ACC112 (cell line): ENCODE measurements around the gene TYMP.
"Not testable (repeated sequence)": the region's sequence is repeated elsewhere in the genome, so short reads cannot be mapped to it uniquely, and the experiment has no call there.

ENCODE experiments used
- H2AFZ ChIP-seq: fragments of 200-600 bp; sonication (generic); one replicate; pipeline ENCODE4 v1.6.0; 2017; ENCODE audit warnings: antibody characterized with exemption, low read length; ENCODE audit not compliant: unreplicated experiment
- H3K27ac ChIP-seq: fragments of 200-600 bp; sonication (generic); 2 replicates; pipeline ENCODE4 v1.5.1; 2014; ENCODE audit warnings: low read depth, mild to moderate bottlenecking, antibody characterized with exemption, low read length, moderate library complexity
- H3K27me3 ChIP-seq: fragments of 200-600 bp; sonication (generic); 2 replicates; pipeline ENCODE4 v1.6.1; 2014; ENCODE audit warnings: mild to moderate bottlenecking, antibody characterized with exemption, low read length, moderate library complexity, mixed read lengths; ENCODE audit not compliant: insufficient read depth
- H3K36me3 ChIP-seq: fragments of 200-600 bp; sonication (generic); 2 replicates; pipeline ENCODE4 v1.6.1; 2016; ENCODE audit warnings: mild to moderate bottlenecking, antibody characterized with exemption, low read length, moderate library complexity, mixed read lengths; ENCODE audit not compliant: insufficient read depth
- H3K4me1 ChIP-seq: fragments of 200-600 bp; sonication (generic); one replicate; pipeline ENCODE4 v1.6.1; 2016; ENCODE audit warnings: low read length, mixed read lengths; ENCODE audit not compliant: insufficient read depth, unreplicated experiment, control insufficient read depth
- H3K4me3 ChIP-seq: fragments of 200-600 bp; sonication (generic); 2 replicates; pipeline ENCODE4 v1.5.1; 2014; ENCODE audit warnings: mild to moderate bottlenecking, low read depth, low read length
- H3K79me2 ChIP-seq: fragments of 200-600 bp; sonication (generic); one replicate; pipeline ENCODE4 v1.6.0; 2016; ENCODE audit warnings: low read length; ENCODE audit not compliant: control insufficient read depth, unreplicated experiment, insufficient read depth

TYMP gene

DNA sequence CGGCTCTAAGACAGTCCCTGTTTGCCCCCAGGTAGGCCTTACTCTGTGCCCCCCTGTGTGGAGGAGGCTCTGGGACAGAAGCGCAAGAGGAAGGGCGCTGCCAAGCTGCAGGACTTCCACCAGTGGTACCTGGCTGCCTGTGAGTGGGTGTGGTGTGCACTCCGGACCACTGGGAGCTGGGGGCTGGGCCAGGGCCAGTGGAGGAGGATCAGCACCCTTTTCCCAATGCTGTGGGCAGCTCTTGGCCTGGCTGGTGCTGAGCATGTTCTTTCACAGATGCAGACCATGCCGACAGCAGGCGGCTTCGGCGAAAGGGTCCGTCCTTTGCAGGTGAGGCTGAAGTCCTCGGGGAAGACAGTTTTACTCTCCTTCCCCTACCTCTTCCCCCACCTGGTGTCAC lies 8.1 kb downstream of the TYMP start:
- Histone ChIP-seq H2AFZ (no peak overlapping the region), H3K4me1 (peaks cover 6% of the 10 kb centered on the region), H3K27ac (no peak overlapping the region), H3K27me3 (no peaks in the 10 kb centered on the region), H3K36me3 (no peaks in the 10 kb centered on the region), H3K4me3 (no peak overlapping the region), H3K79me2 (peaks cover 5% of the 10 kb centered on the region)

DNA sequence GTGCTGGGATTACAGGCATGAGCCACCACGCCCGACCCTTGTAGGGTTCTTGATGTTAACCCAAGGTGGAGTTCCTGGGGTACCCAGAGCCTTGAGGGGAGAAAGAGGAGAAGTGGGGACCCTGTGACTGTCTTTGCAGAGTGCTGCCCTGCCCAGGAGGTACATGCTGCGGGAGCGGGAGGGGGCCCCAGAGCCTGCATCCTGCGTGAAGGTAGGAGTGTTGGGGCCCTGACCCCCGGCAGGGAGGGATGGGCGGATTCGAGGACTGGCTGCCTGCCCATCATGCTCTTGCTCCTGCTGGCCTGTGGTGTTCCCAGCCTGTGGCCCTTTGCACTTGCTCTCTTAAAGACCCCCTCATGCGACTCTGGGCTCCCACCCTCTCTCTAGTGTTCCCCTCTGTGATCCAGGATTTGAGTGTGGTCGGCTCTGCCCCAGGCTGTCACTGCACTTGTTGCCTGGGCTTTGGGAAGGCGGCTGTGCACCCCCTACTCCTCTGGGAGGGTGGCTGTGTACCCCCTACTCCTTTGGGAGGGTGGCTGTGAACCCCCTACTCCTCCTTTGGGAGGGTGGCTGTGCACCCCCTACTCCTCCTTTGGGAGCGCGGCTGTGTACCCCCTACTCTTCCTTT lies 8.9 kb downstream of the TYMP start:
- Histone ChIP-seq H2AFZ (no peak overlapping the region), H3K4me1 (peaks cover 6% of the 10 kb centered on the region), H3K4me3 (no peak overlapping the region), H3K27ac (no peak overlapping the region), H3K79me2 (peaks cover 5% of the 10 kb centered on the region), H3K36me3 (no peaks in the 10 kb centered on the region), H3K27me3 (no peaks in the 10 kb centered on the region)

DNA sequence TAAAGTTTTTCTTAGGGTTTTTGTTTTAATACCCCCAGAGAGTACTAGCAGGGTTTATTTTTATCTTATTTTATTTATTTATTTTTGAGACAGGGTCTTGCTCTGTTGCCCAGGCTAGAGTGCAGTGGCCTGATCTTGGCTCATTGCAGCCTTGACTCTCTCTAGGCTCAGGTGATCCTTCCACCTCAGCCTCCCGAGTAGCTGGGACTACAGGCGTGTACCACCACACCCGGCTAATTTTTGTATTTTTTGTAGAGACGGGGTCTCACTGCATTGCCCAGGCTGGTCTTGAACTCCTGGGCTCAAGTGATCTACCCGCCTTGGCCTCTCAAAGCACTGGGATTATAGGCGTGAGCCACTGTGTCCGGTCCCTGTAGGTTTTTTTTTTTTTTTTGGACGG lies 9.6 kb downstream of the TYMP start:
- not testable (repeated sequence) for H3K4me3 ChIP-seq, H3K79me2 ChIP-seq, H2AFZ ChIP-seq, H3K27me3 ChIP-seq, H3K27ac ChIP-seq, H3K36me3 ChIP-seq, H3K4me1 ChIP-seq

DNA sequence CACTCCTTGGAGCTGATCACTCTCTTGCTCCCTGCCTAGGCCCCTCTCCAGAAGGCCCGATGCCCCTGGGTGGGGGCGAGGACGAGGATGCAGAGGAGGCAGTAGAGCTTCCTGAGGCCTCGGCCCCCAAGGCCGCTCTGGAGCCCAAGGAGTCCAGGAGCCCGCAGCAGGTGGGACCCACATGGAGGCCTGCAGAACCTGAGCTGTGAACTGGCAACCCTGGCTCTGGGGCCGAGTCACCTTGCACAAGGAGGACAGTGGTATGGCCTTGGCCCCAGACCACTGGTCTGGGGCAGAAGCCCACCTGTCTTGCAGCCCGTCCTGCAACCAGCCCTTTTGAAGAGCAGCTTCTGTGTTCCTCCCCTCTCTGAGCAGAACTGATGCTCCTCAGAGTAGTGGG lies 10.7 kb downstream of the TYMP start:
- Histone ChIP-seq H2AFZ (no peak overlapping the region), H3K27me3 (no peaks in the 10 kb centered on the region), H3K4me1 (peaks cover 2% of the 10 kb centered on the region), H3K4me3 (no peak overlapping the region), H3K27ac (no peak overlapping the region), H3K36me3 (no peaks in the 10 kb centered on the region), H3K79me2 (peaks cover 11% of the 10 kb centered on the region)

DNA sequence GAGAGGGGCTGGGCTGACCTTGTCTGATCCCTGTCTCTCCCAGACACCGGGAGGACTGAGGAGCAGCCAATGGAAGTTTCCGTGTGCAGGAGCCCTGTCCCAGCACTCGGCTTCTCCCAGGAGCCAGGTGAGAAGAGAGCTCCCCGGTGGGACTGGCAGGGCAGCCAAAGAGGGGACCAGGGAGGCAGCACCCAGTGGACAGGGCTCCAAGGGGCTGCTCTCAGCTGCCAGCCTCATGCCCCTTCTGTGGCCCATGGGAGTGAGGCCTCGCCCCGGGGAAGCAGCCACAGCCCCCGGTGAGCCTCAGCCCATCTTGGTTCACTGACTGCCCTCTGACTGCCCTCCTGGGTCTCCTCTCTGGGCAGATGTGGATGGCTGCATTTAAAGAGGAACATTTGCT lies 11.2 kb downstream of the TYMP start:
- no peaks in the 10 kb centered on the region for H3K4me1 ChIP-seq
- H3K36me3 ChIP-seq, result no peaks in the 10 kb centered on the region
- no peak overlapping the region for H3K4me3 ChIP-seq
- no peak overlapping the region for H2AFZ ChIP-seq
- H3K27me3 ChIP-seq, result no peaks in the 10 kb centered on the region
- H3K79me2 ChIP-seq, result peaks cover 14% of the 10 kb centered on the region
- H3K27ac ChIP-seq, result no peak overlapping the region

DNA sequence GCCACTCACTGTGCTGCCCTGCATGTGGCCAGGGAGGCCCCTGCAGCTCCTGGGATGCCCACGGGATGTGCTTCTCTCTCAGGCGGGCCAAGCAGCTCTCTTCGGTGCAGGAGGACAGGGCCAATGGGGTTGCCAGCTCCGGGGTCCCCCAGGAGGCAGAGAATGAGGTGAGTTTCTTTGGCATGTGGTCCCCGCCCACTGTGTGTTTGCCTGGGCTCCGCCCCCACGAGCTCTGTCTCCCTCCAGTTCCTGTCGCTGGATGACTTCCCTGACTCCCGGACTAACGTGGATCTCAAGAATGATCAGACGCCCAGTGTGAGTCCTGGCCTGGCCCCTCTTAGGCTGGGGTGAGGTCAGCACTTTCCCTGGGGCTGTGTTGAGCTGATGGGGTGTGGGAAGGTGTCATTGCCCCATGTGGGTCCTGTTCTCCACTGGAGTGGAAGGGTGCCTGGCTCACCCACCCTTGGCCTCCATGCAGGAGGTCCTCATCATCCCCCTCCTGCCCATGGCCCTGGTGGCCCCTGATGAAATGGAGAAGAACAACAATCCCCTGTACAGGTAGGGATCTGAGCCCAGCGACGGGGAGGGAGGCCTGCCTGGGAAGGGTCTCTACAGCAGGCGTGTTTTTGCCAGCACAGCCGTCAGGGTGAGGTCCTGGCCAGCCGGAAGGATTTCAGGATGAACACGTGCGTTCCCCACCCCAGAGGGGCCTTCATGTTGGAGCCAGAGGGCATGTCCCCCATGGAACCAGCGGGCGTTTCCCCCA lies 12.1 kb downstream of the TYMP start:
- Histone ChIP-seq H3K4me3 (no peak overlapping the region), H3K36me3 (no peaks in the 10 kb centered on the region), H3K27me3 (no peaks in the 10 kb centered on the region), H3K79me2 (peaks cover 19% of the 10 kb centered on the region), H3K27ac (no peak overlapping the region), H2AFZ (no peak overlapping the region), H3K4me1 (no peaks in the 10 kb centered on the region)

DNA sequence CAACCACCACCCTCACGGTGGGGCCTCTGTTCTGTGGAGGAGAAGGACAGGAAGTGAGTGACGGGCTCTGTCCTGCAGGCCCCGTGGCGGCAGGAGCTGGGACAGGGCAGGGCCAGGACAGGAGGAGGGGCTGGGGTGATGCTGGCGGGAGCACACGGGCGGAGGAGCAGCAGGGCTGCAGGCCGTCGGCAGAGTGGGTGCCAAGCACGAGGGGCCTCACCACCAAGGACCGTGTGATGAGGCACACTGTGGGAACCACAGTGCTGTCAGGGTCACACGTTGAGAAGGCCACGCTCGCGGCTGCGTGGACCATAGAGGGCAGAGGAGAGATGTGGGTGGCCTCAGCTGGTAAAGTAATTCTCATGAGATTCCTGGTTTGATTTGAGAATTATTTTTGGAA lies 12.9 kb downstream of the TYMP start:
- Histone ChIP-seq H2AFZ (no peak overlapping the region), H3K79me2 (peaks cover 19% of the 10 kb centered on the region), H3K36me3 (no peaks in the 10 kb centered on the region), H3K27ac (no peak overlapping the region), H3K4me3 (no peak overlapping the region), H3K4me1 (no peaks in the 10 kb centered on the region), H3K27me3 (no peaks in the 10 kb centered on the region)

DNA sequence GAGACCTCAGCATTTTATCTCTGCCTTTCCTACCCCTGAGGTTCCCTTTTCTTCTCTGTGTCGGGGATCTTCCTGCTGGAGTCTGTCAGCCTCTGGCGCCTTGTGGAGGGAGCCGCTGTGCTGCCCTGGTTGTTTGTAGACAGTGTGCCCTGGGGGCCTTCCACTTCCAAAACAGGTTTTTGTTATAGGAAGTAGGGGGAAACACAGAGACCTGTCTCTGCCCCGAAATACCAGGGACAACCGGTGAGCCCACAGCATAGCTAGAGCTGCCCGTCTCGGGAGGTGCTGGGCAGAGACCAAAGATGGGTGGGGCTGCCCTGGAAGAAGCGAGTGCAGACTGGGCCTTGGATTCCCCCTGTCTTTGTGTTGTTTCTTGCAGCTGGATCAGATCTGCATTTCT lies 13.7 kb downstream of the TYMP start:
- Histone ChIP-seq H3K27me3 (no peaks in the 10 kb centered on the region), H3K36me3 (no peaks in the 10 kb centered on the region), H3K27ac (no peak overlapping the region), H2AFZ (no peak overlapping the region), H3K4me1 (no peaks in the 10 kb centered on the region), H3K4me3 (no peak overlapping the region), H3K79me2 (peaks cover 19% of the 10 kb centered on the region)

DNA sequence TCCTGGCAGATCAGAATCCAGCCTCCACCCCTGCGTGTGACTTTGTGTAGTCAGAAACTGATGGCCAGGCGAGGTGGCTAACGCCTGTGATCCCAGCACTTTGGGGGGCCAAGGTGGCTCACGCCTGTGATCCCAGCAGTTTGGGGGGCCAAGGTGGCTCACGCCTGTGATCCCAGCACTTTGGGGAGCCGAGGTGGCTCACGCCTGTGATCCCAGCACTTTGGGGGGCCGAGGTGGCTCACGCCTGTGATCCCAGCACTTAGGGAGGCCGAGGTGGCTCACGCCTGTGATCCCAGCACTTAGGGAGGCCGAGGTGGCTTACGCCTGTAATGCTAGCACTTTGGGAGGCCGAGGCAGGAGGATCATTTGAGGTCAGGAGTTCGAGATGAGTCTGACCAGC lies 16.6 kb downstream of the TYMP start:
- no peak overlapping the region for H3K4me3 ChIP-seq
- no peak overlapping the region for H2AFZ ChIP-seq
- no peak overlapping the region for H3K27ac ChIP-seq
- no peaks in the 10 kb centered on the region for H3K36me3 ChIP-seq
- H3K27me3 ChIP-seq, result no peaks in the 10 kb centered on the region
- H3K79me2 ChIP-seq, result peaks cover 37% of the 10 kb centered on the region
- H3K4me1 ChIP-seq, result peaks cover 6% of the 10 kb centered on the region

DNA sequence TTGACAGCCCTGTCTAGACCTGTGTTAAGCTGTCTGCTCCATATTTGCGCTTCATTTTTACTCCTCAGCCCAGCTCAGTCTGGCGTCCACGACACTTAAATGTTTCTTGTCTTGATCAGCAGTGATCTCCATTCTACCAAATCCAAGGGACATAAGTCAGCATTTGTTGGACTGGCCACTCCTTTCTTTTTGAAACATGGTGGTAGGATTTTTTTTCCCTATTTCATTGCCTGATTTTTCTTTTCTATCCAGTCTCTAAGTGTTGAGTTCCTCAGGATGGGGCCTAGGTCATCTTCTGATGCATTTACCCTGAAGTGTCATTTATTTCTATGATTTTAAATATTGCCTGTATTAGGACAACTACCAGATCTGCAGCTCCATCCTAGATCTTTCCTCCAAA lies 20.9 kb downstream of the TYMP start:
- no peaks in the 10 kb centered on the region for H3K36me3 ChIP-seq
- H3K27me3 ChIP-seq, result no peaks in the 10 kb centered on the region
- peaks cover 44% of the 10 kb centered on the region for H3K79me2 ChIP-seq
- H3K27ac ChIP-seq, result peak overlapping the region; percentile 84
- H2AFZ ChIP-seq, result no peak overlapping the region
- peaks cover 9% of the 10 kb centered on the region for H3K4me1 ChIP-seq
- peak overlapping the region; percentile 97 for H3K4me3 ChIP-seq
